ENCODE data around the gene CTNNA3. TPM values are rescaled to one million over a fixed set of nuclear protein-coding genes. Genes with fewer than 3 reads are reported as not detected.

Gene CTNNA3
- total and polyA plus RNA-seq, 2 donors (not counting 3 experiments of a cell fraction or from before 2014, with no cell fraction given), result not detected

GRCh38 chr10:66695046-66695445 is 1000.9 kb downstream of the CTNNA3 start:
- dilution Hi-C loops (cut with MboI; ENCODE audit: extremely low pct_ligation_motif_present, low sequenced_read_pairs), result no loop called here
- Histone ChIP-seq H3K27ac (ENCODE audit: insufficient read depth, low read depth, low read length) (no peak overlapping the region), H3K9ac (replicated peaks; ENCODE audit: extremely low read depth, insufficient read depth, low read length) (no peak overlapping the region), H2AFZ (ENCODE audit: low read depth, low read length) (no peak overlapping the region), H3K9me3 (replicated peaks; ENCODE audit: control insufficient read depth, insufficient read depth, low read length) (no peaks in the 10 kb centered on the region), H3K36me3 (ENCODE audit: control insufficient read depth in 2 of 2, extremely low read depth in 1 of 2, insufficient read depth in 2 of 2, low read length in 2 of 2) (no peaks in the 10 kb centered on the region), H3K27me3 (ENCODE audit: control insufficient read depth in 2 of 2, insufficient read depth in 2 of 2, low read length in 2 of 2) (no peaks in the 10 kb centered on the region), H3K4me1 (ENCODE audit: control insufficient read depth, extremely low read depth, insufficient read depth, low read length) (no peaks in the 10 kb centered on the region), H3K4me3 (replicated peaks in 1 of 3; ENCODE audit: insufficient read depth in 1 of 3, low read depth in 1 of 3, low read length in 3 of 3) (no peak overlapping the region), H3K79me2 (ENCODE audit: control insufficient read depth, insufficient read depth, low read length) (no peaks in the 10 kb centered on the region), H3K4me2 (ENCODE audit: insufficient read depth, low read length) (no peak overlapping the region), H4K20me1 (replicated peaks; ENCODE audit: control insufficient read depth, extremely low read depth, insufficient read depth, low read length) (no peaks in the 10 kb centered on the region), H3K9me1 (replicated peaks; ENCODE audit: control insufficient read depth, extremely low read depth, insufficient read depth, low read length) (no peaks in the 10 kb centered on the region)
- DNase-seq (ENCODE audit: low read depth, low spot score) (no peak), FAIRE-seq (no peak)
- intact Hi-C loops (cut with micrococcal nuclease), result no loop called here
- no TSS peak for BruUV-seq (replicated peaks)
- ChIA-PET POLR2A (no interaction called here), CTCF (no interaction called here)
- TF ChIP-seq POLR2AphosphoS5 (IDR thresholded peaks at IDR 0.05; ENCODE audit: insufficient read depth, low read depth, low read length) (no peak), EZH2 (IDR thresholded peaks at IDR 0.05; ENCODE audit: borderline replicate concordance, low read depth, low read length, severe bottlenecking) (no peak), GATA2 (IDR thresholded peaks at IDR 0.05; ENCODE audit: insufficient read depth, insufficient read length, low read depth, low read length) (no peak), MYC (IDR thresholded peaks at IDR 0.05; ENCODE audit: low read depth, low read length) (no peak), POLR2A (IDR thresholded peaks at IDR 0.05; ENCODE audit: low read depth, low read length) (no peak), FOS (IDR thresholded peaks at IDR 0.05; ENCODE audit: borderline replicate concordance, insufficient read depth, low read length) (no peak), JUN (IDR thresholded peaks at IDR 0.05; ENCODE audit: borderline replicate concordance, insufficient read depth, insufficient read length, low read depth) (no peak)
- TF ChIP-seq, protein P1, sequence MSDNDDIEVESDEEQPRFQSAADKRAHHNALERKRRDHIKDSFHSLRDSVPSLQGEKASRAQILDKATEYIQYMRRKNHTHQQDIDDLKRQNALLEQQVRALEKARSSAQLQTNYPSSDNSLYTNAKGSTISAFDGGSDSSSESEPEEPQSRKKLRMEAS (IDR thresholded peaks at IDR 0.05; ENCODE audit: insufficient read depth, insufficient read length), result no peak
- TF ChIP-seq, protein P2, sequence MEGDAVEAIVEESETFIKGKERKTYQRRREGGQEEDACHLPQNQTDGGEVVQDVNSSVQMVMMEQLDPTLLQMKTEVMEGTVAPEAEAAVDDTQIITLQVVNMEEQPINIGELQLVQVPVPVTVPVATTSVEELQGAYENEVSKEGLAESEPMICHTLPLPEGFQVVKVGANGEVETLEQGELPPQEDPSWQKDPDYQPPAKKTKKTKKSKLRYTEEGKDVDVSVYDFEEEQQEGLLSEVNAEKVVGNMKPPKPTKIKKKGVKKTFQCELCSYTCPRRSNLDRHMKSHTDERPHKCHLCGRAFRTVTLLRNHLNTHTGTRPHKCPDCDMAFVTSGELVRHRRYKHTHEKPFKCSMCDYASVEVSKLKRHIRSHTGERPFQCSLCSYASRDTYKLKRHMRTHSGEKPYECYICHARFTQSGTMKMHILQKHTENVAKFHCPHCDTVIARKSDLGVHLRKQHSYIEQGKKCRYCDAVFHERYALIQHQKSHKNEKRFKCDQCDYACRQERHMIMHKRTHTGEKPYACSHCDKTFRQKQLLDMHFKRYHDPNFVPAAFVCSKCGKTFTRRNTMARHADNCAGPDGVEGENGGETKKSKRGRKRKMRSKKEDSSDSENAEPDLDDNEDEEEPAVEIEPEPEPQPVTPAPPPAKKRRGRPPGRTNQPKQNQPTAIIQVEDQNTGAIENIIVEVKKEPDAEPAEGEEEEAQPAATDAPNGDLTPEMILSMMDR (IDR thresholded peaks at IDR 0.05; ENCODE audit: extremely low read depth in 1 of 2, insufficient read depth in 1 of 2, low read depth in 1 of 2, low read length in 2 of 2), result no peak
